Activated B cell treated with CpG ODN at 0.5 μM for 24 hours (primary cell): ENCODE measurements around the gene SLC38A8. TPM values are rescaled to one million over a fixed set of nuclear protein-coding genes. Genes with fewer than 3 reads are reported as not detected.

Source experiments
- ATAC-seq: fragments of 200-7000 bp; cut with Tn5 transposase; one replicate; pipeline ENCODE4 v1.10.0; 2021; ENCODE audit warnings: low read depth, mild to moderate bottlenecking, moderate library complexity
- CTCF ChIA-PET: fragments of 350-600 bp; sonication (Branson Sonifier 250); formaldehyde crosslinking; loops from one replicate; lab custom pipeline; 2021; ENCODE audit warnings: antibody characterized with exemption; lab: Charles Lee
- POLR2A ChIA-PET: fragments of 350-600 bp; sonication (Branson Sonifier 250); formaldehyde crosslinking; loops from one replicate; lab custom pipeline; 2021; ENCODE audit warnings: antibody characterized with exemption; lab: Charles Lee
- DNase-seq: peaks from one replicate; pipeline ENCODE4 v3.0.0; 2022
- H3K27ac Mint-ChIP-seq: one replicate; pipeline ENCODE4 v1.8.0; 2020; ENCODE audit warnings: mixed read lengths
- H3K27me3 Mint-ChIP-seq: one replicate; pipeline ENCODE4 v1.8.0; 2021; ENCODE audit warnings: mixed read lengths
- H3K36me3 Mint-ChIP-seq: one replicate; pipeline ENCODE4 v1.8.0; 2021; ENCODE audit warnings: low read depth, mixed read lengths
- H3K4me1 Mint-ChIP-seq: one replicate; pipeline ENCODE4 v1.8.0; 2021; ENCODE audit warnings: mixed read lengths
- H3K4me3 Mint-ChIP-seq: one replicate; pipeline ENCODE4 v1.8.0; 2020; ENCODE audit warnings: mild to moderate bottlenecking, mixed read lengths
- H3K9me3 Mint-ChIP-seq: one replicate; pipeline ENCODE4 v1.8.0; 2020; ENCODE audit warnings: mixed read lengths
- CTCF ChIP-seq: fragments of 200-600 bp; IDR thresholded peaks from one replicate; pipeline ENCODE4 v1.8.0; 2022; ENCODE audit warnings: antibody characterized with exemption, mild to moderate bottlenecking
- intact Hi-C: fragments of 100-400 bp; cut with micrococcal nuclease; formaldehyde crosslinking; loops from one replicate; pipeline ENCODE4 v1.15.1; 2024
- total RNA-seq: library from RNA; stranded (reverse); gene quantifications from 2 replicates; pipeline ENCODE4 v1.2.3, GENCODE V29; 2022

The SLC38A8 gene
- total RNA-seq, 1 donor from 2014 or later = not detected

GRCh38 chr16:84049403-84050060 is 6.9 kb upstream of the SLC38A8 start:
- H3K36me3 Mint-ChIP-seq = peaks cover 54% of the 10 kb centered on the region
- TF ChIP-seq CTCF = no peak
- intact Hi-C loops = no loop called here
- POLR2A ChIA-PET = no interaction called here
- H3K27ac Mint-ChIP-seq = no peak overlapping the region
- CTCF ChIA-PET = no interaction called here
- H3K4me1 Mint-ChIP-seq = no peaks in the 10 kb centered on the region
- DNase-seq = no peak
- H3K9me3 Mint-ChIP-seq = no peaks in the 10 kb centered on the region
- peaks cover 2% of the 10 kb centered on the region for H3K27me3 Mint-ChIP-seq
- H3K4me3 Mint-ChIP-seq = no peak overlapping the region
- no peak for ATAC-seq

- ChIA-PET CTCF (no interaction called here), POLR2A (no interaction called here)
- intact Hi-C loops = no loop called here
- DNase-seq (no peak), ATAC-seq (no peak)
- peaks cover 9% of the 10 kb centered on the region for H3K27me3 Mint-ChIP-seq
- no peak overlapping the region for H3K4me3 Mint-ChIP-seq
- no peaks in the 10 kb centered on the region for H3K4me1 Mint-ChIP-seq
- no peak for TF ChIP-seq CTCF
- H3K27ac Mint-ChIP-seq = no peak overlapping the region
- H3K36me3 Mint-ChIP-seq = peaks cover 47% of the 10 kb centered on the region
- H3K9me3 Mint-ChIP-seq = no peaks in the 10 kb centered on the region
Measured at GRCh38 chr16:84048871-84049270, 6.3 kb upstream of the SLC38A8 start.

- no peak for DNase-seq
- peaks cover 15% of the 10 kb centered on the region for H3K27me3 Mint-ChIP-seq
- H3K4me3 Mint-ChIP-seq = no peak overlapping the region
- no peak for ATAC-seq
- no peaks in the 10 kb centered on the region for H3K4me1 Mint-ChIP-seq
- no peak overlapping the region for H3K27ac Mint-ChIP-seq
- ChIA-PET POLR2A (no interaction called here), CTCF (no interaction called here)
- H3K9me3 Mint-ChIP-seq = no peaks in the 10 kb centered on the region
- intact Hi-C loops = no loop called here
- TF ChIP-seq CTCF = no peak
- peaks cover 41% of the 10 kb centered on the region for H3K36me3 Mint-ChIP-seq
Measured at GRCh38 chr16:84048270-84048669, 5.7 kb upstream of the SLC38A8 start.

GRCh38 chr16:84047626-84048025 is 5.0 kb upstream of the SLC38A8 start:
- Mint-ChIP-seq H3K4me1 (no peaks in the 10 kb centered on the region), H3K36me3 (peaks cover 35% of the 10 kb centered on the region), H3K4me3 (no peak overlapping the region), H3K27ac (no peak overlapping the region), H3K27me3 (peaks cover 18% of the 10 kb centered on the region), H3K9me3 (no peaks in the 10 kb centered on the region)
- ChIA-PET POLR2A (no interaction called here), CTCF (no interaction called here)
- DNase-seq (no peak), ATAC-seq (no peak)
- no peak for TF ChIP-seq CTCF
- intact Hi-C loops = no loop called here

- intact Hi-C loops = no loop called here
- Mint-ChIP-seq H3K4me3 (no peak overlapping the region), H3K36me3 (peaks cover 31% of the 10 kb centered on the region), H3K27ac (no peak overlapping the region), H3K9me3 (no peaks in the 10 kb centered on the region), H3K27me3 (peaks cover 18% of the 10 kb centered on the region), H3K4me1 (no peaks in the 10 kb centered on the region)
- ATAC-seq (no peak), DNase-seq (no peak)
- ChIA-PET POLR2A (no interaction called here), CTCF (no interaction called here)
- TF ChIP-seq CTCF = no peak
Measured at GRCh38 chr16:84047206-84047605, 4.6 kb upstream of the SLC38A8 start.
